SK-N-SH treated with all-trans-retinoic acid at 6 μM for 48 hours (cell line): ENCODE data around the gene CRLF1.

Experiments
- ATAC-seq: fragments of 200-7000 bp; cut with Tn5 transposase; 3 replicates; pipeline ENCODE4 v1.9.1; 2020; ENCODE audit warnings: mild to moderate bottlenecking, moderate library complexity
- ARNTL ChIP-seq: fragments of 450-650 bp; formaldehyde crosslinking; IDR thresholded peaks from 2 replicates; pipeline ENCODE4 v1.5.0; 2020; ENCODE audit warnings: low read depth, mild to moderate bottlenecking, moderate library complexity, borderline replicate concordance
- CREB5 ChIP-seq: fragments of 250-450 bp; sonication (Bioruptor Pico); IDR thresholded peaks from 2 replicates; pipeline ENCODE4 v1.5.1; 2020; ENCODE audit warnings: low read depth, mild to moderate bottlenecking, moderate library complexity
- CSDC2 ChIP-seq: fragments of 250-450 bp; sonication (Bioruptor Pico); IDR thresholded peaks from 2 replicates; pipeline ENCODE4 v1.5.0; 2020; ENCODE audit warnings: mild to moderate bottlenecking, moderate library complexity
- CSRNP3 ChIP-seq: fragments of 250-450 bp; sonication (Bioruptor Pico); IDR thresholded peaks from 2 replicates; pipeline ENCODE4 v1.5.1; 2021; ENCODE audit warnings: mild to moderate bottlenecking, moderate library complexity
- ESRRG ChIP-seq: fragments of 250-450 bp; sonication (Bioruptor Pico); IDR thresholded peaks from 2 replicates; pipeline ENCODE4 v1.6.1; 2021; ENCODE audit warnings: mild to moderate bottlenecking
- GLIS3 ChIP-seq: fragments of 250-450 bp; sonication (Bioruptor Pico); IDR thresholded peaks from 2 replicates; pipeline ENCODE4 v1.5.0; 2020; ENCODE audit warnings: mild to moderate bottlenecking, moderate library complexity
- ISL1 ChIP-seq: fragments of 250-450 bp; sonication (Bioruptor Pico); IDR thresholded peaks from 2 replicates; pipeline ENCODE4 v2.1.2; 2022; ENCODE audit warnings: mild to moderate bottlenecking, moderate library complexity
- OSR1 ChIP-seq: fragments of 250-450 bp; sonication (Bioruptor Pico); IDR thresholded peaks from 2 replicates; pipeline ENCODE4 v1.8.0; 2022; ENCODE audit warnings: moderate library complexity, mild to moderate bottlenecking, inconsistent platforms
- POU6F1 ChIP-seq: fragments of 250-450 bp; sonication (Bioruptor Pico); IDR thresholded peaks from 2 replicates; pipeline ENCODE4 v1.8.0; 2021; ENCODE audit warnings: low read depth, mild to moderate bottlenecking, moderate library complexity, borderline replicate concordance
- PPARA ChIP-seq: fragments of 250-450 bp; sonication (Bioruptor Pico); IDR thresholded peaks from 2 replicates; pipeline ENCODE4 v1.5.0; 2020; ENCODE audit warnings: mild to moderate bottlenecking, borderline replicate concordance
- RARB ChIP-seq: fragments of 250-450 bp; sonication (Bioruptor Pico); IDR thresholded peaks from 2 replicates; pipeline ENCODE4 v1.8.0; 2021; ENCODE audit warnings: mild to moderate bottlenecking, moderate library complexity
- SNAI2 ChIP-seq: fragments of 250-450 bp; sonication (Bioruptor Pico); IDR thresholded peaks from 2 replicates; pipeline ENCODE4 v1.5.0; 2020; ENCODE audit warnings: mild to moderate bottlenecking, moderate library complexity
- TCF4 ChIP-seq: fragments of 250-450 bp; sonication (Bioruptor Pico); IDR thresholded peaks from 2 replicates; pipeline ENCODE4 v1.8.0; 2021; ENCODE audit warnings: mild to moderate bottlenecking, moderate library complexity, borderline replicate concordance
- TOX ChIP-seq: fragments of 250-450 bp; sonication (Bioruptor Pico); IDR thresholded peaks from 2 replicates; pipeline ENCODE4 v1.8.0; 2021; ENCODE audit warnings: mild to moderate bottlenecking, moderate library complexity, borderline replicate concordance
- TSHZ2 ChIP-seq: fragments of 250-450 bp; sonication (Bioruptor Pico); IDR thresholded peaks from 2 replicates; pipeline ENCODE4 v1.5.0; 2020; ENCODE audit warnings: mild to moderate bottlenecking, moderate library complexity
- ZC3H10 ChIP-seq: fragments of 250-450 bp; sonication (Bioruptor Pico); IDR thresholded peaks from 2 replicates; pipeline ENCODE4 v1.5.1; 2021; ENCODE audit warnings: mild to moderate bottlenecking, moderate library complexity
- ZFP30 ChIP-seq: fragments of 450-650 bp; formaldehyde crosslinking; IDR thresholded peaks from 2 replicates; pipeline ENCODE4 v1.5.0; 2022; ENCODE audit warnings: mild to moderate bottlenecking, moderate library complexity
- ZNF70 ChIP-seq: fragments of 450-650 bp; formaldehyde crosslinking; IDR thresholded peaks from 2 replicates; pipeline ENCODE4 v1.5.0; 2020; ENCODE audit warnings: mild to moderate bottlenecking, moderate library complexity
- TF ChIP-seq, protein P1 (sequence below): fragments of 250-450 bp; sonication (Bioruptor Pico); IDR thresholded peaks from 2 replicates; pipeline ENCODE4 v1.8.0; 2020; ENCODE audit warnings: mild to moderate bottlenecking, moderate library complexity, borderline replicate concordance

Gene CRLF1

GRCh38 chr19:18591735-18592385 is 14.7 kb downstream of the CRLF1 start:
- ATAC-seq, result no peak
- TF ChIP-seq POU6F1 (no peak), TCF4 (CRISPR knock-in tag) (peak; percentile 71; the same call in 1 of the 2 replicates), SNAI2 (CRISPR knock-in tag) (no peak), TOX (no peak)
- TF ChIP-seq, protein P1, sequence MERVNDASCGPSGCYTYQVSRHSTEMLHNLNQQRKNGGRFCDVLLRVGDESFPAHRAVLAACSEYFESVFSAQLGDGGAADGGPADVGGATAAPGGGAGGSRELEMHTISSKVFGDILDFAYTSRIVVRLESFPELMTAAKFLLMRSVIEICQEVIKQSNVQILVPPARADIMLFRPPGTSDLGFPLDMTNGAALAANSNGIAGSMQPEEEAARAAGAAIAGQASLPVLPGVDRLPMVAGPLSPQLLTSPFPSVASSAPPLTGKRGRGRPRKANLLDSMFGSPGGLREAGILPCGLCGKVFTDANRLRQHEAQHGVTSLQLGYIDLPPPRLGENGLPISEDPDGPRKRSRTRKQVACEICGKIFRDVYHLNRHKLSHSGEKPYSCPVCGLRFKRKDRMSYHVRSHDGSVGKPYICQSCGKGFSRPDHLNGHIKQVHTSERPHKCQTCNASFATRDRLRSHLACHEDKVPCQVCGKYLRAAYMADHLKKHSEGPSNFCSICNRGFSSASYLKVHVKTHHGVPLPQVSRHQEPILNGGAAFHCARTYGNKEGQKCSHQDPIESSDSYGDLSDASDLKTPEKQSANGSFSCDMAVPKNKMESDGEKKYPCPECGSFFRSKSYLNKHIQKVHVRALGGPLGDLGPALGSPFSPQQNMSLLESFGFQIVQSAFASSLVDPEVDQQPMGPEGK (CRISPR knock-in tag), result no peak

DNA sequence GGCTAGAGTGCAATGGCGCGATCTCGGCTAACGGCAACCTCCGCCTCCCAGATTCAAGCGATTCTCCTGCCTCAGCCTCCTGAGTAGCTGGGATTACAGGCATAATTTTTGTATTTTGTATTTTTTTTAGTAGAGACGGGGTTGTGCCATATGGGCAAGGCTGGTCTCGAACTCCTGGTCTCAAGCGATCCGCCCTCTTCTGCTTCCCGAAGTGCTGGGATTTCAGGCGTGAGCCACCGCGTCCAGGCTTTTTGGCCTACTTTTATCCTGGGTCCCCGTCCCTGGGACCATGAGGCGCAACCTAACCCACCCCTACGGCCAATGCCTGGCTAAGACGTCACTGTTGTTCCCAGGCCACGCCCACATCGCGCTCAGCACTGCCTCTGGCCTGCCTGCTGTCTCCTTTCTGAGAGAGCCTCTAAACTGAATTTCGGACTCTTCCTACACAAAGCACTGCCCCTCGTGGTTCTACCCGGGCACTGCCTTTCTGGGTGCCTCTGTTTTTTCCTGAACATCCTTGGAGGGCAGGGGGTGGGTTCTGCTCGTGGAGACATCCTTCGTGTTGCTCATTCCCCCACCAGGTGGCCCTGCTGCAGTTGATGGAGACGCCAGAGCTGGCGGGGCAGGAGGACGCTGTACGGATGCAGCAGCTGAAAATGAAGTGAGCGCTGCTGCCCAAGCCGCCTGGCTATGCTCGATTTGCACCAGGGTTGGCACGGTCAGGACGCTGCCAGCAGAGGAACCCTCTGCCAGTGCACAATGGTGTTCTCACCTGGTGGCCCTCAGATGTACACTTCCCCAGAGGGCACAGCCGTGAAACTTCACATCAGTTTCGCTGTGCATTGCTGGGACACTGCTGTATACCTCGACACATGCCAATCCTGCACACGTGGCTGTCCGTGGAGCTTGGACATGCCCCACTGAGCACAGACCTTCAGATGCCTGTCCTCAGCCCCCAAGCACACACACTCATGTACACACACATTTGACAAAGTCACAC is 16.0 kb downstream of the CRLF1 start:
- peak; percentile 59 for ATAC-seq
- TF ChIP-seq CREB5 (CRISPR knock-in tag) (no peak), ARNTL (CRISPR knock-in tag) (no peak), ZC3H10 (CRISPR knock-in tag) (no peak), ZFP30 (CRISPR knock-in tag) (no peak), OSR1 (CRISPR knock-in tag) (no peak), SNAI2 (CRISPR knock-in tag) (no peak), CSRNP3 (CRISPR knock-in tag) (no peak), POU6F1 (no peak), RARB (CRISPR knock-in tag) (no peak), TOX (no peak), ESRRG (CRISPR knock-in tag) (no peak), ISL1 (CRISPR knock-in tag) (no peak), TSHZ2 (CRISPR knock-in tag) (no peak), PPARA (CRISPR knock-in tag) (no peak), GLIS3 (CRISPR knock-in tag) (no peak), CSDC2 (CRISPR knock-in tag) (no peak), ZNF70 (no peak)
- TF ChIP-seq, protein P1 (CRISPR knock-in tag), result no peak
- TF ChIP-seq, all 23 proteins: peak for 0
